WTC11 (cell line): ENCODE measurements around the gene RASA2. TPM values are rescaled to one million over a fixed set of nuclear protein-coding genes. Genes with fewer than 3 reads are reported as not detected.

Source experiments
- ATAC-seq: fragments of 200-7000 bp; cut with Tn5 transposase; 2 replicates; pipeline ENCODE4 v1.10.0; 2021; ENCODE audit warnings: mild to moderate bottlenecking, moderate library complexity
- CTCF ChIA-PET: fragments of 300-600 bp; sonication (Branson Sonifier 250); formaldehyde crosslinking; loops from one replicate; lab custom pipeline; 2021; ENCODE audit warnings: antibody characterized with exemption; lab: Charles Lee
- POLR2A ChIA-PET: fragments of 350-600 bp; sonication (Branson Sonifier 250); formaldehyde crosslinking; loops from one replicate; lab custom pipeline; 2021; ENCODE audit warnings: antibody characterized with exemption; lab: Charles Lee
- DNase-seq: peaks from one replicate; pipeline ENCODE4 v3.0.0; 2021; ENCODE audit warnings: low spot score
- H3K27ac Mint-ChIP-seq: 2 replicates; pipeline ENCODE4 v1.8.0; 2021; ENCODE audit warnings: mixed read lengths
- H3K27me3 Mint-ChIP-seq: 2 replicates; pipeline ENCODE4 v1.8.0; 2021; ENCODE audit warnings: low read depth, mild to moderate bottlenecking, moderate library complexity, mixed read lengths
- H3K36me3 Mint-ChIP-seq: 2 replicates; pipeline ENCODE4 v1.8.0; 2021; ENCODE audit warnings: mixed read lengths
- H3K4me1 Mint-ChIP-seq: 2 replicates; pipeline ENCODE4 v1.8.0; 2022; ENCODE audit warnings: mixed read lengths
- H3K4me3 Mint-ChIP-seq: 2 replicates; pipeline ENCODE4 v1.8.0; 2021; ENCODE audit warnings: mild to moderate bottlenecking, moderate library complexity, mixed read lengths
- H3K9me3 Mint-ChIP-seq: 2 replicates; pipeline ENCODE4 v1.8.0; 2021; ENCODE audit warnings: mixed read lengths
- CBFB ChIP-seq: sonication (generic); formaldehyde crosslinking; IDR thresholded peaks from 2 replicates; pipeline ENCODE4 v1.8.1; 2022; ENCODE audit warnings: mild to moderate bottlenecking, low read depth, missing genetic modification reagents
- CREB1 ChIP-seq: sonication (generic); formaldehyde crosslinking; IDR thresholded peaks from 2 replicates; pipeline ENCODE4 v1.8.0; 2023; ENCODE audit warnings: mild to moderate bottlenecking, missing genetic modification reagents
- ETV6 ChIP-seq: sonication (generic); formaldehyde crosslinking; IDR thresholded peaks from 2 replicates; pipeline ENCODE4 v1.8.1; 2022; ENCODE audit warnings: mild to moderate bottlenecking, missing genetic modification reagents
- FOXJ3 ChIP-seq: sonication (generic); formaldehyde crosslinking; IDR thresholded peaks from 2 replicates; pipeline ENCODE4 v1.9.0; 2021; ENCODE audit warnings: missing genetic modification reagents, mild to moderate bottlenecking, borderline replicate concordance
- GTF2I ChIP-seq: fragments of 250-450 bp; sonication (Bioruptor Pico); conservative IDR thresholded peaks from 2 replicates; pipeline ENCODE4 v1.4.0; 2021; ENCODE audit warnings: mild to moderate bottlenecking
- NR3C1 ChIP-seq: sonication (generic); formaldehyde crosslinking; conservative IDR thresholded peaks from 2 replicates; pipeline ENCODE4 v1.8.1; 2023; ENCODE audit warnings: low read depth, mild to moderate bottlenecking, missing genetic modification reagents
- OVOL2 ChIP-seq: fragments of 250-450 bp; sonication (Bioruptor Pico); IDR thresholded peaks from 2 replicates; pipeline ENCODE4 v1.9.0; 2021; ENCODE audit warnings: mild to moderate bottlenecking, borderline replicate concordance
- SMAD3 ChIP-seq: sonication (generic); formaldehyde crosslinking; IDR thresholded peaks from 2 replicates; pipeline ENCODE4 v1.8.0; 2022; ENCODE audit warnings: missing genetic modification reagents, mild to moderate bottlenecking, borderline replicate concordance
- SP1 ChIP-seq: sonication (generic); formaldehyde crosslinking; conservative IDR thresholded peaks from 2 replicates; pipeline ENCODE4 v1.8.1; 2022; ENCODE audit warnings: missing genetic modification reagents
- TCF7 ChIP-seq: sonication (generic); formaldehyde crosslinking; IDR thresholded peaks from 2 replicates; pipeline ENCODE4 v1.8.0; 2022; ENCODE audit warnings: mild to moderate bottlenecking, low read depth, missing genetic modification reagents, moderate library complexity
- ZBTB21 ChIP-seq: sonication (generic); formaldehyde crosslinking; IDR thresholded peaks from 2 replicates; pipeline ENCODE4 v1.8.1; 2023; ENCODE audit warnings: mild to moderate bottlenecking, missing genetic modification reagents, borderline replicate concordance
- total RNA-seq: library from RNA; stranded (reverse); gene quantifications from 3 replicates; pipeline ENCODE4 v1.2.3, GENCODE V29; 2021
- TF ChIP-seq, protein P1 (sequence below): sonication (generic); formaldehyde crosslinking; IDR thresholded peaks from 2 replicates; pipeline ENCODE4 v1.8.1; 2023; ENCODE audit warnings: mild to moderate bottlenecking, missing genetic modification reagents
- TF ChIP-seq, protein P2 (sequence below): sonication (generic); formaldehyde crosslinking; IDR thresholded peaks from 2 replicates; pipeline ENCODE4 v1.8.0; 2023; ENCODE audit warnings: missing genetic modification reagents, mild to moderate bottlenecking, borderline replicate concordance
- TF ChIP-seq, protein P3 (sequence below): sonication (generic); formaldehyde crosslinking; IDR thresholded peaks from 2 replicates; pipeline ENCODE4 v1.8.1; 2023; ENCODE audit warnings: mild to moderate bottlenecking, moderate library complexity, missing genetic modification reagents
- TF ChIP-seq, protein P4 (sequence below): sonication (generic); formaldehyde crosslinking; IDR thresholded peaks from 2 replicates; pipeline ENCODE4 v1.8.0; 2023; ENCODE audit warnings: mild to moderate bottlenecking, missing genetic modification reagents
- TF ChIP-seq, protein P5 (sequence below): sonication (generic); formaldehyde crosslinking; IDR thresholded peaks from 2 replicates; pipeline ENCODE4 v1.8.1; 2023; ENCODE audit warnings: mild to moderate bottlenecking, missing genetic modification reagents, moderate library complexity
- TF ChIP-seq, protein P6 (sequence below): sonication (generic); formaldehyde crosslinking; IDR thresholded peaks from 2 replicates; pipeline ENCODE4 v1.8.0; 2022; ENCODE audit warnings: missing genetic modification reagents

RASA2 gene
- total RNA-seq, 1 experiment from 2014 or later, result 13.9 TPM

DNA sequence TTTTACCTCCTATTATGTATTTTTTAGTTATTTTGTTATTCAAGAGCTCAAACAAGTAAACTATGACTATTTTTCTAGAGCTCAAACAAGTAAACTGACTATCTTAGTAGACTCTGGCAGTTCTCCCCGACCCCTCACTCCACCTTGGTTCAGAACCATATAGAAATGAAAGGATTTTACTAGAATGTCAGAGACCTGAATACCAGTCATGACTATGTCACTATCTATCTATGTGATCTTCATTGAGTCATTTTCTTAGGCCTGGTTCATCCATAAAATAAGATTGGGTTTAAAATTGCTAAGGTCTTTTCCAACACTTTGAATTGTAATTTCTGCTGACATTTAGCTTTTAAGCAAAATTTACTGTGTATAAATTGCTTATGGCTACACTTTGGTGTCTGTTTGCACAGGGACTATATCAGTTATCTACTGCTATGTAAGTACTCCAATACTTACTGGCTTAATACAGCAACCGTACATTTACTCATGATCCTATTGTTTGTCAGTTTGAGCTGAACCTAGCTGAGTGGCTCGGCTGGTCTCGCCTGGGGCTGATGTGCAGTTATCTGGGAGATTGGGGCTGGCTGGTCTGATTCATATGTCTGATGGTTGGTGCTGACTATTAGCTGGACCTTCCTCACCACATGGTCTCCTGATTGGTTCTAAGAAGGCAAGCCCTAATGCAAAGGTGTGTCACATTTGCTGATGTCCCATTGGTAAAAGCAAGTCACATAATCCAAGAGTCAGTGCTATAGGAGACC, 37.0 kb downstream of the RASA2 start (continued):
- no peak for TF ChIP-seq CBFB (CRISPR knock-in tag)
- TF ChIP-seq ETV6 (CRISPR knock-in tag), result no peak
- TF ChIP-seq, protein P1, sequence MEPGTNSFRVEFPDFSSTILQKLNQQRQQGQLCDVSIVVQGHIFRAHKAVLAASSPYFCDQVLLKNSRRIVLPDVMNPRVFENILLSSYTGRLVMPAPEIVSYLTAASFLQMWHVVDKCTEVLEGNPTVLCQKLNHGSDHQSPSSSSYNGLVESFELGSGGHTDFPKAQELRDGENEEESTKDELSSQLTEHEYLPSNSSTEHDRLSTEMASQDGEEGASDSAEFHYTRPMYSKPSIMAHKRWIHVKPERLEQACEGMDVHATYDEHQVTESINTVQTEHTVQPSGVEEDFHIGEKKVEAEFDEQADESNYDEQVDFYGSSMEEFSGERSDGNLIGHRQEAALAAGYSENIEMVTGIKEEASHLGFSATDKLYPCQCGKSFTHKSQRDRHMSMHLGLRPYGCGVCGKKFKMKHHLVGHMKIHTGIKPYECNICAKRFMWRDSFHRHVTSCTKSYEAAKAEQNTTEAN (CRISPR knock-in tag), result no peak
- TF ChIP-seq FOXJ3 (CRISPR knock-in tag), result no peak
- TF ChIP-seq, protein P2, sequence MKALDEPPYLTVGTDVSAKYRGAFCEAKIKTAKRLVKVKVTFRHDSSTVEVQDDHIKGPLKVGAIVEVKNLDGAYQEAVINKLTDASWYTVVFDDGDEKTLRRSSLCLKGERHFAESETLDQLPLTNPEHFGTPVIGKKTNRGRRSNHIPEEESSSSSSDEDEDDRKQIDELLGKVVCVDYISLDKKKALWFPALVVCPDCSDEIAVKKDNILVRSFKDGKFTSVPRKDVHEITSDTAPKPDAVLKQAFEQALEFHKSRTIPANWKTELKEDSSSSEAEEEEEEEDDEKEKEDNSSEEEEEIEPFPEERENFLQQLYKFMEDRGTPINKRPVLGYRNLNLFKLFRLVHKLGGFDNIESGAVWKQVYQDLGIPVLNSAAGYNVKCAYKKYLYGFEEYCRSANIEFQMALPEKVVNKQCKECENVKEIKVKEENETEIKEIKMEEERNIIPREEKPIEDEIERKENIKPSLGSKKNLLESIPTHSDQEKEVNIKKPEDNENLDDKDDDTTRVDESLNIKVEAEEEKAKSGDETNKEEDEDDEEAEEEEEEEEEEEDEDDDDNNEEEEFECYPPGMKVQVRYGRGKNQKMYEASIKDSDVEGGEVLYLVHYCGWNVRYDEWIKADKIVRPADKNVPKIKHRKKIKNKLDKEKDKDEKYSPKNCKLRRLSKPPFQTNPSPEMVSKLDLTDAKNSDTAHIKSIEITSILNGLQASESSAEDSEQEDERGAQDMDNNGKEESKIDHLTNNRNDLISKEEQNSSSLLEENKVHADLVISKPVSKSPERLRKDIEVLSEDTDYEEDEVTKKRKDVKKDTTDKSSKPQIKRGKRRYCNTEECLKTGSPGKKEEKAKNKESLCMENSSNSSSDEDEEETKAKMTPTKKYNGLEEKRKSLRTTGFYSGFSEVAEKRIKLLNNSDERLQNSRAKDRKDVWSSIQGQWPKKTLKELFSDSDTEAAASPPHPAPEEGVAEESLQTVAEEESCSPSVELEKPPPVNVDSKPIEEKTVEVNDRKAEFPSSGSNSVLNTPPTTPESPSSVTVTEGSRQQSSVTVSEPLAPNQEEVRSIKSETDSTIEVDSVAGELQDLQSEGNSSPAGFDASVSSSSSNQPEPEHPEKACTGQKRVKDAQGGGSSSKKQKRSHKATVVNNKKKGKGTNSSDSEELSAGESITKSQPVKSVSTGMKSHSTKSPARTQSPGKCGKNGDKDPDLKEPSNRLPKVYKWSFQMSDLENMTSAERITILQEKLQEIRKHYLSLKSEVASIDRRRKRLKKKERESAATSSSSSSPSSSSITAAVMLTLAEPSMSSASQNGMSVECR (CRISPR knock-in tag), result no peak

DNA sequence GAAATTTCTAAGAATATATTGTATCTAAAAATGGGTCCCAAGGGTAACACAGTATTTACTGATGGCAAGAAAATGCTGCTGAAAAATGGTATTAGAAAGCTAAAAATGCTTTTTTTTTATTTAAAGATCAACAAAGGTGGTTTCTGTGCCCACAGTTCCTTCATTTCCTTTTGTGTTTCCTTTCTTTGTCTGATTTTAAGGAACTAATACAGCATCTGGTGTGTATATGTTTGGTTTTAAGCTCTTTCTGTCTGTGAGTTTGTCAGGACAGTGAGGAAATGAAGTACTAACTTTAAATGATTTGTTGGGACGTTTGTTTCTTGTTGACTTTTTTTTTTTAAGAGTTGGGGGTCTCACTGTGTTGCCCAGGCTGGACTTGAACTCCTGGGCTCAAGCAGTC, 38.2 kb downstream of the RASA2 start:
- DNase-seq (no peak), ATAC-seq (no peak)
- Mint-ChIP-seq H3K36me3 (no peaks in the 10 kb centered on the region; the same call in 1 of the 2 replicates), H3K27ac (no peak overlapping the region), H3K4me3 (no peak overlapping the region), H3K4me1 (peaks cover 13% of the 10 kb centered on the region), H3K27me3 (peaks cover 4% of the 10 kb centered on the region; the same call in 1 of the 2 replicates), H3K9me3 (no peaks in the 10 kb centered on the region)
- TF ChIP-seq GTF2I, result no peak
- no peak for TF ChIP-seq CREB1
- TF ChIP-seq, protein P3, sequence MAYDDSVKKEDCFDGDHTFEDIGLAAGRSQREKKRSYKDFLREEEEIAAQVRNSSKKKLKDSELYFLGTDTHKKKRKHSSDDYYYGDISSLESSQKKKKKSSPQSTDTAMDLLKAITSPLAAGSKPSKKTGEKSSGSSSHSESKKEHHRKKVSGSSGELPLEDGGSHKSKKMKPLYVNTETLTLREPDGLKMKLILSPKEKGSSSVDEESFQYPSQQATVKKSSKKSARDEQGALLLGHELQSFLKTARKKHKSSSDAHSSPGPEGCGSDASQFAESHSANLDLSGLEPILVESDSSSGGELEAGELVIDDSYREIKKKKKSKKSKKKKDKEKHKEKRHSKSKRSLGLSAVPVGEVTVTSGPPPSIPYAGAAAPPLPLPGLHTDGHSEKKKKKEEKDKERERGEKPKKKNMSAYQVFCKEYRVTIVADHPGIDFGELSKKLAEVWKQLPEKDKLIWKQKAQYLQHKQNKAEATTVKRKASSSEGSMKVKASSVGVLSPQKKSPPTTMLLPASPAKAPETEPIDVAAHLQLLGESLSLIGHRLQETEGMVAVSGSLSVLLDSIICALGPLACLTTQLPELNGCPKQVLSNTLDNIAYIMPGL, result no peak
- TF ChIP-seq NR3C1, result no peak
- no peak for TF ChIP-seq ZBTB21
- TF ChIP-seq, protein P4, sequence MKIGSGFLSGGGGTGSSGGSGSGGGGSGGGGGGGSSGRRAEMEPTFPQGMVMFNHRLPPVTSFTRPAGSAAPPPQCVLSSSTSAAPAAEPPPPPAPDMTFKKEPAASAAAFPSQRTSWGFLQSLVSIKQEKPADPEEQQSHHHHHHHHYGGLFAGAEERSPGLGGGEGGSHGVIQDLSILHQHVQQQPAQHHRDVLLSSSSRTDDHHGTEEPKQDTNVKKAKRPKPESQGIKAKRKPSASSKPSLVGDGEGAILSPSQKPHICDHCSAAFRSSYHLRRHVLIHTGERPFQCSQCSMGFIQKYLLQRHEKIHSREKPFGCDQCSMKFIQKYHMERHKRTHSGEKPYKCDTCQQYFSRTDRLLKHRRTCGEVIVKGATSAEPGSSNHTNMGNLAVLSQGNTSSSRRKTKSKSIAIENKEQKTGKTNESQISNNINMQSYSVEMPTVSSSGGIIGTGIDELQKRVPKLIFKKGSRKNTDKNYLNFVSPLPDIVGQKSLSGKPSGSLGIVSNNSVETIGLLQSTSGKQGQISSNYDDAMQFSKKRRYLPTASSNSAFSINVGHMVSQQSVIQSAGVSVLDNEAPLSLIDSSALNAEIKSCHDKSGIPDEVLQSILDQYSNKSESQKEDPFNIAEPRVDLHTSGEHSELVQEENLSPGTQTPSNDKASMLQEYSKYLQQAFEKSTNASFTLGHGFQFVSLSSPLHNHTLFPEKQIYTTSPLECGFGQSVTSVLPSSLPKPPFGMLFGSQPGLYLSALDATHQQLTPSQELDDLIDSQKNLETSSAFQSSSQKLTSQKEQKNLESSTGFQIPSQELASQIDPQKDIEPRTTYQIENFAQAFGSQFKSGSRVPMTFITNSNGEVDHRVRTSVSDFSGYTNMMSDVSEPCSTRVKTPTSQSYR (CRISPR knock-in tag), result no peak
- CTCF ChIA-PET, result interaction anchor here (1.1 kb wide), 1 partner anchor 213 kb away, joined by 3 read pairs; no protein-coding TSS in a partner anchor
- POLR2A ChIA-PET, result no interaction called here

DNA sequence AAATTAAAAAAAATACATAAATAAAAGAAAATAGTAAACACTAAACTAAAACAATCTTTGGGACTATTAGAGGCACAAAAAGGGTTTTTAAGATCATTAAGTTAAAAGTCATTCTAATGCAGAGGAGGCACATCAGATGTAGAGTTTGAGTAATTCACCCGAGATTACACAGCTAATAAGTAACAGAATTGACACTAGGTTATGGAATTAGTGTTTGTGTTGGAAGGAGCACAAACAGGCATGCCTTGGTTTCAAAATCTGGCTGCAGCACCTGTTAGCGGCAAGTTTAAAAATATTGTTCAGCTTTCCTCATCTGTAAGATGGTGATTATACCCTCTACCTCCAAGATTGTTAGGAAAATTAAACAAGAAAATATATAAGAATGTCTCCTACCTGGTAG, 39.0 kb downstream of the RASA2 start:
- peaks cover 4% of the 10 kb centered on the region; the same call in 1 of the 2 replicates for H3K27me3 Mint-ChIP-seq
- no peak overlapping the region for H3K4me3 Mint-ChIP-seq
- H3K4me1 Mint-ChIP-seq, result peaks cover 13% of the 10 kb centered on the region
- H3K9me3 Mint-ChIP-seq, result no peaks in the 10 kb centered on the region
- H3K27ac Mint-ChIP-seq, result no peak overlapping the region
- DNase-seq, result no peak
- no peaks in the 10 kb centered on the region; the same call in 1 of the 2 replicates for H3K36me3 Mint-ChIP-seq
- no peak for ATAC-seq
- POLR2A ChIA-PET, result no interaction called here
- CTCF ChIA-PET, result interaction anchor here (1.1 kb wide), 1 partner anchor 214 kb away, joined by 3 read pairs; no protein-coding TSS in a partner anchor
- TF ChIP-seq TCF7 (CRISPR knock-in tag) (no peak), SMAD3 (CRISPR knock-in tag) (no peak), SP1 (CRISPR knock-in tag) (no peak), OVOL2 (CRISPR knock-in tag) (no peak), ZBTB21 (no peak)
- TF ChIP-seq, protein P5, sequence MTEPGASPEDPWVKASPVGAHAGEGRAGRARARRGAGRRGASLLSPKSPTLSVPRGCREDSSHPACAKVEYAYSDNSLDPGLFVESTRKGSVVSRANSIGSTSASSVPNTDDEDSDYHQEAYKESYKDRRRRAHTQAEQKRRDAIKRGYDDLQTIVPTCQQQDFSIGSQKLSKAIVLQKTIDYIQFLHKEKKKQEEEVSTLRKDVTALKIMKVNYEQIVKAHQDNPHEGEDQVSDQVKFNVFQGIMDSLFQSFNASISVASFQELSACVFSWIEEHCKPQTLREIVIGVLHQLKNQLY (CRISPR knock-in tag), result no peak
- TF ChIP-seq, protein P6, sequence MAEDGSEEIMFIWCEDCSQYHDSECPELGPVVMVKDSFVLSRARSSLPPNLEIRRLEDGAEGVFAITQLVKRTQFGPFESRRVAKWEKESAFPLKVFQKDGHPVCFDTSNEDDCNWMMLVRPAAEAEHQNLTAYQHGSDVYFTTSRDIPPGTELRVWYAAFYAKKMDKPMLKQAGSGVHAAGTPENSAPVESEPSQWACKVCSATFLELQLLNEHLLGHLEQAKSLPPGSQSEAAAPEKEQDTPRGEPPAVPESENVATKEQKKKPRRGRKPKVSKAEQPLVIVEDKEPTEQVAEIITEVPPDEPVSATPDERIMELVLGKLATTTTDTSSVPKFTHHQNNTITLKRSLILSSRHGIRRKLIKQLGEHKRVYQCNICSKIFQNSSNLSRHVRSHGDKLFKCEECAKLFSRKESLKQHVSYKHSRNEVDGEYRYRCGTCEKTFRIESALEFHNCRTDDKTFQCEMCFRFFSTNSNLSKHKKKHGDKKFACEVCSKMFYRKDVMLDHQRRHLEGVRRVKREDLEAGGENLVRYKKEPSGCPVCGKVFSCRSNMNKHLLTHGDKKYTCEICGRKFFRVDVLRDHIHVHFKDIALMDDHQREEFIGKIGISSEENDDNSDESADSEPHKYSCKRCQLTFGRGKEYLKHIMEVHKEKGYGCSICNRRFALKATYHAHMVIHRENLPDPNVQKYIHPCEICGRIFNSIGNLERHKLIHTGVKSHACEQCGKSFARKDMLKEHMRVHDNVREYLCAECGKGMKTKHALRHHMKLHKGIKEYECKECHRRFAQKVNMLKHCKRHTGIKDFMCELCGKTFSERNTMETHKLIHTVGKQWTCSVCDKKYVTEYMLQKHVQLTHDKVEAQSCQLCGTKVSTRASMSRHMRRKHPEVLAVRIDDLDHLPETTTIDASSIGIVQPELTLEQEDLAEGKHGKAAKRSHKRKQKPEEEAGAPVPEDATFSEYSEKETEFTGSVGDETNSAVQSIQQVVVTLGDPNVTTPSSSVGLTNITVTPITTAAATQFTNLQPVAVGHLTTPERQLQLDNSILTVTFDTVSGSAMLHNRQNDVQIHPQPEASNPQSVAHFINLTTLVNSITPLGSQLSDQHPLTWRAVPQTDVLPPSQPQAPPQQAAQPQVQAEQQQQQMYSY (CRISPR knock-in tag), result no peak
